CD14-positive monocyte (primary cell): ENCODE data around the gene KIF26A. TPM values are rescaled to one million over a fixed set of nuclear protein-coding genes. Genes with fewer than 3 reads are reported as not detected.
A peak's percentile ranks its signal among the peaks of the same experiment; 100 is the strongest.

Source experiments
- DNase-seq, 3 donors: peaks; one replicate each; pipeline ENCODE4 v3.0.0-alpha.2; 2011 to 2022
- H2AFZ ChIP-seq: 2 replicates; pipeline ENCODE4 v1.6.0; 2012; ENCODE audit warnings: mild to moderate bottlenecking, low read depth, low read length, inconsistent platforms; ENCODE audit not compliant: insufficient read depth, poor library complexity, severe bottlenecking
- H3K27ac ChIP-seq, 2 donors: 1 replicate in 1 of 2; 2 replicates in 1 of 2; pipeline ENCODE4 v1.5.1; 2012 to 2013; ENCODE audit warnings: low read length in 2 of 2, control low read depth in 1 of 2, inconsistent platforms in 1 of 2, low read depth in 1 of 2, mild to moderate bottlenecking in 1 of 2
- H3K27me3 ChIP-seq, 2 donors: one replicate each; pipeline versions ENCODE4 v1.6.0 to v1.6.1; 2011 to 2013; ENCODE audit warnings: low read length in 2 of 2; ENCODE audit not compliant: control insufficient read depth in 2 of 2, insufficient read depth in 2 of 2
- H3K36me3 ChIP-seq, 2 donors: replicated peaks in 1 of 2; 1 replicate in 1 of 2; 2 replicates in 1 of 2; pipeline versions ENCODE4 v1.5.1 to v1.6.1; 2012 to 2013; ENCODE audit warnings: low read length in 2 of 2, control low read depth in 1 of 2, inconsistent platforms in 1 of 2, mild to moderate bottlenecking in 1 of 2; ENCODE audit not compliant: insufficient read depth in 2 of 2, control insufficient read depth in 1 of 2
- H3K4me1 ChIP-seq, 2 donors: 1 replicate in 1 of 2; 2 replicates in 1 of 2; pipeline versions ENCODE4 v1.5.1 to v1.6.1; 2012 to 2013; ENCODE audit warnings: low read length in 2 of 2, control low read depth in 1 of 2, inconsistent platforms in 1 of 2, mild to moderate bottlenecking in 1 of 2, moderate library complexity in 1 of 2; ENCODE audit not compliant: insufficient read depth in 2 of 2, control insufficient read depth in 1 of 2
- H3K4me2 ChIP-seq: replicated peaks from 2 replicates; pipeline ENCODE3; 2012; ENCODE audit warnings: low read length, moderate library complexity, mild to moderate bottlenecking; ENCODE audit not compliant: poor library complexity, severe bottlenecking; ENCODE audit errors: extremely low read depth
- H3K4me3 ChIP-seq, 3 experiments: fragments of 200-600 bp in 1 of 3; sonication (generic) in 1 of 3; replicated peaks in 1 of 3; 1 replicate in 2 of 3; 2 replicates in 1 of 3; pipeline ENCODE4 v1.5.1; 2011 to 2013; ENCODE audit warnings: low read length in 3 of 3, mild to moderate bottlenecking in 3 of 3, control low read depth in 2 of 3, low read depth in 2 of 3, inconsistent platforms in 1 of 3, moderate library complexity in 1 of 3
- H3K79me2 ChIP-seq: 2 replicates; pipeline ENCODE4 v1.6.0; 2012; ENCODE audit warnings: mild to moderate bottlenecking, control low read depth, inconsistent platforms, low read length, moderate library complexity; ENCODE audit not compliant: insufficient read depth
- H3K9ac ChIP-seq: 2 replicates; pipeline ENCODE4 v1.6.0; 2017; ENCODE audit warnings: low read length, mild to moderate bottlenecking; ENCODE audit not compliant: insufficient read depth, poor library complexity, severe bottlenecking
- H3K9me3 ChIP-seq, 2 donors: replicated peaks in 1 of 2; 1 replicate in 1 of 2; 2 replicates in 1 of 2; pipeline versions ENCODE4 v1.5.1 to v1.6.1; 2012 to 2013; ENCODE audit warnings: low read length in 2 of 2, control low read depth in 1 of 2; ENCODE audit not compliant: control insufficient read depth in 1 of 2, insufficient read depth in 1 of 2
- H4K20me1 ChIP-seq: 2 replicates; pipeline ENCODE4 v1.6.0; 2012; ENCODE audit warnings: mild to moderate bottlenecking, low read length, control low read depth, moderate library complexity; ENCODE audit not compliant: insufficient read depth
- H3K27ac Mint-ChIP-seq, 7 donors: one replicate each; pipeline ENCODE4 v1.8.0; 2020; ENCODE audit warnings: mild to moderate bottlenecking in 7 of 7, mixed read lengths in 7 of 7, moderate library complexity in 6 of 7, inconsistent platforms in 2 of 7
- H3K27me3 Mint-ChIP-seq, 3 donors: one replicate each; pipeline ENCODE4 v1.8.0; 2021 to 2022; ENCODE audit warnings: low read depth in 3 of 3, mild to moderate bottlenecking in 3 of 3, mixed read lengths in 3 of 3, moderate library complexity in 3 of 3, inconsistent platforms in 1 of 3
- H3K36me3 Mint-ChIP-seq, 2 donors: one replicate each; pipeline ENCODE4 v1.8.0; 2020; ENCODE audit warnings: mixed read lengths in 2 of 2, inconsistent platforms in 1 of 2, mild to moderate bottlenecking in 1 of 2
- H3K4me1 Mint-ChIP-seq: one replicate; pipeline ENCODE4 v1.8.0; 2020; ENCODE audit warnings: mild to moderate bottlenecking, mixed read lengths
- H3K4me3 Mint-ChIP-seq, 2 donors: one replicate each; pipeline ENCODE4 v1.8.0; 2020; ENCODE audit warnings: mild to moderate bottlenecking in 2 of 2, mixed read lengths in 2 of 2, moderate library complexity in 1 of 2
- H3K9me3 Mint-ChIP-seq, 7 donors: one replicate each; pipeline ENCODE4 v1.8.0; 2020 to 2022; ENCODE audit warnings: mixed read lengths in 7 of 7, mild to moderate bottlenecking in 6 of 7, moderate library complexity in 6 of 7, inconsistent platforms in 2 of 7
- CTCF ChIP-seq: fragments of 200-600 bp; IDR thresholded peaks from one replicate; pipeline ENCODE4 v1.8.0; 2022; ENCODE audit warnings: antibody characterized with exemption, mild to moderate bottlenecking
- WGBS: methylation state at CpG from one replicate; pipeline ENCODE4 v1.1.5; 2013; ENCODE audit warnings: missing lambda C conversion rate; ENCODE audit not compliant: insufficient coverage; 5-methylcytosine and 5-hydroxymethylcytosine counted together
- intact Hi-C, 2 donors: fragments of 100-400 bp; cut with micrococcal nuclease; formaldehyde crosslinking; loops; one replicate each; pipeline versions ENCODE4 v1.15.0 to v1.15.1; 2023
- polyA plus RNA-seq, 3 donors: library from polyadenylated mRNA; depleted of rRNA in 1 of 3; unstranded in 2 of 3; stranded (reverse) in 1 of 3; fragments of 300-500 nt in 2 of 3; fragments of >200 nt in 1 of 3; fragmentation: Illumina TruSeq in 2 of 3; gene quantifications; 1 replicate in 2 of 3; 2 replicates in 1 of 3; pipeline ENCODE4 v1.2.3, GENCODE V29; 2012 to 2021

Gene KIF26A
- polyA plus RNA-seq, 3 donors, result not detected

- no peak overlapping the region for H3K4me3 Mint-ChIP-seq
- no peaks in the 10 kb centered on the region for H3K27me3 ChIP-seq
- no peak overlapping the region for H3K4me3 ChIP-seq
Observed at GRCh38 chr14:104183796-104184195, 45.4 kb downstream of the KIF26A start.

GRCh38 chr14:104184506-104184905 lies 46.1 kb downstream of the KIF26A start:
- Histone ChIP-seq H3K4me3 (no peak overlapping the region), H3K4me2 (no peak overlapping the region), H3K27me3 (no peaks in the 10 kb centered on the region), H3K9me3 (no peaks in the 10 kb centered on the region), H2AFZ (no peak overlapping the region), H4K20me1 (no peaks in the 10 kb centered on the region), H3K4me1 (no peaks in the 10 kb centered on the region), H3K9ac (no peak overlapping the region), H3K27ac (no peak overlapping the region), H3K36me3 (no peaks in the 10 kb centered on the region), H3K79me2 (no peaks in the 10 kb centered on the region)
- no peak overlapping the region for H3K4me3 Mint-ChIP-seq
- H3K27ac Mint-ChIP-seq, result no peak overlapping the region
- H3K36me3 Mint-ChIP-seq, result no peaks in the 10 kb centered on the region
- no peaks in the 10 kb centered on the region for H3K4me1 Mint-ChIP-seq
- 77% methylated on average over 11 of the region's 12 CpGs for WGBS
- no peak for DNase-seq
- peaks cover 0 to 4% (median 0%) of the 10 kb centered on the region in 3 donors for H3K27me3 Mint-ChIP-seq
- intact Hi-C loops, result no loop called here
- peaks cover 0 to 2% (median 0%) of the 10 kb centered on the region in 7 donors for H3K9me3 Mint-ChIP-seq
- no peak for TF ChIP-seq CTCF

More at GRCh38 chr14:104183796-104184195, 45.4 kb downstream of the KIF26A start:
- Histone ChIP-seq H2AFZ (no peak overlapping the region), H3K36me3 (no peaks in the 10 kb centered on the region), H4K20me1 (no peaks in the 10 kb centered on the region), H3K27ac (no peak overlapping the region), H3K9ac (no peak overlapping the region), H3K4me1 (no peaks in the 10 kb centered on the region), H3K4me2 (no peak overlapping the region), H3K9me3 (no peaks in the 10 kb centered on the region), H3K79me2 (no peaks in the 10 kb centered on the region)
- no peak for DNase-seq
- intact Hi-C loops, result no loop called here
- no peak for TF ChIP-seq CTCF
- Mint-ChIP-seq H3K4me1 (no peaks in the 10 kb centered on the region), H3K27ac (peak overlapping the region in 1 of 7 donors; percentile 50), H3K27me3 (peaks cover 0 to 3% (median 0%) of the 10 kb centered on the region in 3 donors), H3K9me3 (peaks cover 0 to 2% (median 0%) of the 10 kb centered on the region in 7 donors), H3K36me3 (no peaks in the 10 kb centered on the region)
- 95% methylated on average over 13 of the region's 13 CpGs for WGBS
